GM12892 (cell line): ENCODE measurements around the gene ARHGAP24.

Experiments
- POLR2A ChIP-seq: IDR thresholded peaks from 2 replicates; pipeline ENCODE4 v1.6.1; 2011; ENCODE audit warnings: low read depth, low read length, control low read depth
- POLR2AphosphoS5 ChIP-seq: IDR thresholded peaks from 2 replicates; pipeline ENCODE4 v1.6.1; 2011; ENCODE audit warnings: low read depth, low read length, control low read depth
- TAF1 ChIP-seq: IDR thresholded peaks from 2 replicates; pipeline ENCODE4 v1.6.1; 2011; ENCODE audit warnings: low read depth, mild to moderate bottlenecking, control low read depth, low read length, borderline replicate concordance

DNA sequence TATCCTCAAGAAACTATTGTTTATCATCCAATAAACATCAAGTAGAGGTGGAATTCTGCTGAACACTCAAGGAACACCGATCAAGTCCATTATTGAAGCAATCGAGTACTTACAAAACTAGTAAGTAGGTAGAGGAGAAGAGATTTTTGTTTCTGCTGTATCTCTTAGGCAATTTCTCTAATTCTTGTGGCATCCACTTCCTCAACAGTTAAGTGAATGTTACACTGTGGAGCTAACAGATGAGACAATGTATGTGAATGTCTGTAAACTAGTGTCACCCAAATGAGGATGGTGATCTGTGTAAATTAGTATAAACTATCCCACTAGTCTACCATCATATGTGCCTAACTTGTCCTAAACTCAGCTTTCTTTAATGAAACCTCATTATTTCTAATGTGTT is 261.6 kb downstream of the ARHGAP24 start:
- TF ChIP-seq POLR2A (no peak), POLR2AphosphoS5 (no peak), TAF1 (no peak)
